ENCODE results near the gene PRPF39. TPM values are rescaled to one million over a fixed set of nuclear protein-coding genes. Genes with fewer than 3 reads are reported as not detected.

The PRPF39 gene, protein sequence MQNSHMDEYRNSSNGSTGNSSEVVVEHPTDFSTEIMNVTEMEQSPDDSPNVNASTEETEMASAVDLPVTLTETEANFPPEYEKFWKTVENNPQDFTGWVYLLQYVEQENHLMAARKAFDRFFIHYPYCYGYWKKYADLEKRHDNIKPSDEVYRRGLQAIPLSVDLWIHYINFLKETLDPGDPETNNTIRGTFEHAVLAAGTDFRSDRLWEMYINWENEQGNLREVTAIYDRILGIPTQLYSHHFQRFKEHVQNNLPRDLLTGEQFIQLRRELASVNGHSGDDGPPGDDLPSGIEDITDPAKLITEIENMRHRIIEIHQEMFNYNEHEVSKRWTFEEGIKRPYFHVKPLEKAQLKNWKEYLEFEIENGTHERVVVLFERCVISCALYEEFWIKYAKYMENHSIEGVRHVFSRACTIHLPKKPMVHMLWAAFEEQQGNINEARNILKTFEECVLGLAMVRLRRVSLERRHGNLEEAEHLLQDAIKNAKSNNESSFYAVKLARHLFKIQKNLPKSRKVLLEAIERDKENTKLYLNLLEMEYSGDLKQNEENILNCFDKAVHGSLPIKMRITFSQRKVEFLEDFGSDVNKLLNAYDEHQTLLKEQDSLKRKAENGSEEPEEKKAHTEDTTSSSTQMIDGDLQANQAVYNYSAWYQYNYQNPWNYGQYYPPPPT
- total RNA-seq = 10 to 100 TPM; 58.9 to 64.3 TPM
- 39.5 TPM for polyA plus RNA-seq (2013, experiment 1 of 2)
- 46.5 TPM for polyA plus RNA-seq (2013, experiment 2 of 2)
- total RNA-seq = 54.0 to 170 (median 96.2) reads per million in 172 experiments

DNA sequence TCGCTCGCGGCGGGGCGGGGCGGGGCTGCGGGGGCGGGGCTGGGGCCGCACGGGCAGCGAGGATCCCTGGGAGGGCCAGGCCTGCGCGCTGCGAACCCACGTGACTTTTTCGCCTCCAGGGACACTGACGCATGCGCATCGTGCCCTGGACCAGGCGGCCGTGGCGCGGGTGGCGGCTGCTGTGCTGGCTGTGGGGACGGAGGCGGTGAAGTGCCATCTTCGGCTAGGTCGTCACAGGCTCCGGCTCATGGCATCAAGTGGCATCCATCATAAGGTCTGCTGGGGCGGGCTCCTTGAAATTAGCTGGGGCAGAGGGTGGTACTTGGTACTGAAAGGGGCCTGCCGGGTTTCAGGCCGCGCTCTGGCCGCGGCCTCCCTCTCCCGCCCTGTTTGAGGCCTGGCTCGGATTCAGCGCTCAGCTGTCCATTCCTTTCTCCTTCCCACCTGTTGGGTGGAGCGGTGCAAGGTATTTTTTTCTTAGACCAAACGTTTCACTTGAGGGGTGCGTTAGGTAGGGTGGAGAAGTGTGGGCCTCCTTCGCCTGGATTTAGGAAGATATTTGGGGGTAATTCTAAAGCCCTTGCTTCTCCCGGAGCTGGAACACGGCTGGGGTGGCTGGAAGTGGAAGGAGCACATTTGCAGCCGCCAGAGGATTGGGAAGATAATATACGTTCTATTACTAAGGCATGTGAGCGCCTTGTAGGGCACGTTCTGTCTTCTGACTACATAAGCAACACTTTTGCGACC is at the start of gene PRPF39:
TSS of gene PRPF39 (plus strand) at position 141 of the 747 bp plus-strand sequence. CDS start 11,124 bp downstream, outside the sequence.
- peak within 1 kb of the TSS; percentile 47 to 79 for H3K27ac ChIP-seq (ENCODE audit: low read depth in 1 of 2, low read length in 2 of 2)
- DNase-seq (peak; percentile 88 to 98 (median 94)), ATAC-seq (ENCODE audit: poor library complexity) (peak; percentile 91)
- peak within 1 kb of the TSS; percentile 98 for H3K4me3 Mint-ChIP-seq
- no peaks in the 10 kb centered on the region for H3K36me3 ChIP-seq (ENCODE audit: insufficient read depth, low read length)
- no peaks in the 10 kb centered on the region for H3K27me3 ChIP-seq (ENCODE audit: control insufficient read depth in 1 of 2, insufficient read depth in 2 of 2, low read length in 2 of 2)
- H3K4me3 ChIP-seq (ENCODE audit: low read length) = peak within 1 kb of the TSS; percentile 78
- ChIA-PET POLR2A (interaction anchor here (0.7 to 3.0 kb wide), 6 partner anchors 45 to 187 kb away, joined by 3 to 33 read pairs (median 8); partner anchors contain the start of genes FANCM, FKBP3, KLHL28 and MIS18BP1), CTCF (interaction anchor here (1.0 kb wide), 1 partner anchor 12 kb away, joined by 3 read pairs; no protein-coding TSS in a partner anchor)
- H3K9me3 ChIP-seq (ENCODE audit: control insufficient read depth in 1 of 2, insufficient read depth in 1 of 2, low read length in 2 of 2) = no peaks in the 10 kb centered on the region
- no peaks in the 10 kb centered on the region for H3K27me3 Mint-ChIP-seq
- peaks cover 58% of the 10 kb centered on the region for H3K4me1 Mint-ChIP-seq (ENCODE audit: low read depth)
- no peaks in the 10 kb centered on the region for H3K9me3 Mint-ChIP-seq
- H3K4me1 ChIP-seq (ENCODE audit: insufficient read depth, low read length) = peaks cover 25% of the 10 kb centered on the region
- peak within 1 kb of the TSS; percentile 89 for H3K27ac Mint-ChIP-seq
- intact Hi-C loops (cut with DNase I, micrococcal nuclease) = loop anchor here (1.0 to 5.0 kb wide), 6 partner anchors 50 to 187 kb away; partner anchors contain the start of genes MIS18BP1 (in 2 of the 2), FKBP3 (in 1 of the 2), KLHL28 (in 1 of the 2) and TOGARAM1 (in 1 of the 2)
- TF ChIP-seq, protein P1, sequence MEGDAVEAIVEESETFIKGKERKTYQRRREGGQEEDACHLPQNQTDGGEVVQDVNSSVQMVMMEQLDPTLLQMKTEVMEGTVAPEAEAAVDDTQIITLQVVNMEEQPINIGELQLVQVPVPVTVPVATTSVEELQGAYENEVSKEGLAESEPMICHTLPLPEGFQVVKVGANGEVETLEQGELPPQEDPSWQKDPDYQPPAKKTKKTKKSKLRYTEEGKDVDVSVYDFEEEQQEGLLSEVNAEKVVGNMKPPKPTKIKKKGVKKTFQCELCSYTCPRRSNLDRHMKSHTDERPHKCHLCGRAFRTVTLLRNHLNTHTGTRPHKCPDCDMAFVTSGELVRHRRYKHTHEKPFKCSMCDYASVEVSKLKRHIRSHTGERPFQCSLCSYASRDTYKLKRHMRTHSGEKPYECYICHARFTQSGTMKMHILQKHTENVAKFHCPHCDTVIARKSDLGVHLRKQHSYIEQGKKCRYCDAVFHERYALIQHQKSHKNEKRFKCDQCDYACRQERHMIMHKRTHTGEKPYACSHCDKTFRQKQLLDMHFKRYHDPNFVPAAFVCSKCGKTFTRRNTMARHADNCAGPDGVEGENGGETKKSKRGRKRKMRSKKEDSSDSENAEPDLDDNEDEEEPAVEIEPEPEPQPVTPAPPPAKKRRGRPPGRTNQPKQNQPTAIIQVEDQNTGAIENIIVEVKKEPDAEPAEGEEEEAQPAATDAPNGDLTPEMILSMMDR (IDR thresholded peaks at IDR 0.05) = no peak
- peaks cover 20% of the 10 kb centered on the region for H3K36me3 Mint-ChIP-seq (ENCODE audit: low read depth)

DNA sequence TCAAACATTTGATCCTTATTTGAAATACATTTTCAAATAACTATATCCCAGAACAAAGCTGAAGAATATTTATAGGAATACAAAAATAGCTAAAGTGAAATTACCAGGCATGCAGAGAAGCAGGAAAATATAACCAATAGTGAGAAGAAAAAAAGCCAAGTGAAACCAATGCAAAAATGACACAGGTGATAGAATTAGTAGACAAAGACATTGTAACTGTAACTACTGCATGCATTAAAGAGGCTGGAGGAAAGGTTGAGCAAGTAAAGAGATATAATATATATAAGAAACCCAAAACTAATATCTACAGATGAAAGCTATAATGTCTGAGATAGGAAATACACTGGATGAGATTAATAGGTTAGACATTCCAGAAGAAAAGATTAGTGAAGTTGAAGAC is 49.2 kb upstream of the PRPF39 start:
- no peak overlapping the region for H3K4me3 ChIP-seq (ENCODE audit: low read length)
- H3K9me3 Mint-ChIP-seq = peaks cover 2% of the 10 kb centered on the region
- no peak for ATAC-seq (ENCODE audit: poor library complexity)
- no peaks in the 10 kb centered on the region for H3K27me3 ChIP-seq (ENCODE audit: control insufficient read depth in 1 of 2, insufficient read depth in 2 of 2, low read length in 2 of 2)
- H3K27ac Mint-ChIP-seq = no peak overlapping the region
- no peak for DNase-seq
- no peaks in the 10 kb centered on the region for H3K9me3 ChIP-seq (ENCODE audit: control insufficient read depth in 1 of 2, insufficient read depth in 1 of 2, low read length in 2 of 2)
- ChIA-PET CTCF (no interaction called here), POLR2A (no interaction called here)
- no peak overlapping the region for H3K27ac ChIP-seq (ENCODE audit: low read depth in 1 of 2, low read length in 2 of 2)
- H3K36me3 Mint-ChIP-seq (ENCODE audit: low read depth) = peaks cover 64% of the 10 kb centered on the region
- no peaks in the 10 kb centered on the region for H3K27me3 Mint-ChIP-seq
- H3K4me3 Mint-ChIP-seq = no peak overlapping the region
- intact Hi-C loops (cut with DNase I, micrococcal nuclease) = no loop called here
- H3K4me1 ChIP-seq (ENCODE audit: insufficient read depth, low read length) = no peaks in the 10 kb centered on the region
- TF ChIP-seq, protein P1 (IDR thresholded peaks at IDR 0.05) = no peak
- H3K4me1 Mint-ChIP-seq (ENCODE audit: low read depth) = no peaks in the 10 kb centered on the region
- H3K36me3 ChIP-seq (ENCODE audit: insufficient read depth, low read length) = peaks cover 22% of the 10 kb centered on the region

DNA sequence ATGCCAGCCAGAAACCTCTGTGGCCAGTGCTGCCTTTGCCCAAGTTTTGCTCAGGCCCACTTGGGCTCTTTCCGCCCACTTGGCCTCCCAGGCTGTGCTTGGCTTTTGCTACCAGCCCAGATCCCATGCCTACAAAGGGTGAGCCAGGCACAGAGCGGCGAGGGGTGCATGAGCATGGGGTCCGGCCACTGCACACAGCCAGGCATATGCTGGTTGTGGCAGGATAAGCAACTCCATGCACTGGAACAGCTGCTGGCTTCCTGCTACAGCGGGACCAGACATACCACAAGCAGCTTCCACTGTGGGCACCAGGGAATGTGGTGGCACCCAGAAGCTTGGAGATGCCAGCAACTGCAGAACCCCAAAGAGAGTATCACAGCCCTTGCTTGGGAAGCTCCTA is 45.7 kb upstream of the PRPF39 start:
- ATAC-seq (ENCODE audit: poor library complexity) (no peak), DNase-seq (no peak)
- Mint-ChIP-seq H3K27ac (no peak overlapping the region), H3K4me1 (ENCODE audit: low read depth) (no peaks in the 10 kb centered on the region), H3K27me3 (no peaks in the 10 kb centered on the region), H3K4me3 (no peak overlapping the region), H3K9me3 (peaks cover 2% of the 10 kb centered on the region), H3K36me3 (ENCODE audit: low read depth) (peaks cover 55% of the 10 kb centered on the region)
- H3K27me3 ChIP-seq (ENCODE audit: control insufficient read depth in 1 of 2, insufficient read depth in 2 of 2, low read length in 2 of 2) = no peaks in the 10 kb centered on the region
- ChIA-PET CTCF (no interaction called here), POLR2A (no interaction called here)
- no peak overlapping the region for H3K4me3 ChIP-seq (ENCODE audit: low read length)
- H3K27ac ChIP-seq (ENCODE audit: low read depth in 1 of 2, low read length in 2 of 2) = no peak overlapping the region
- TF ChIP-seq, protein P1 (IDR thresholded peaks at IDR 0.05) = no peak
- no peaks in the 10 kb centered on the region for H3K9me3 ChIP-seq (ENCODE audit: control insufficient read depth in 1 of 2, insufficient read depth in 1 of 2, low read length in 2 of 2)
- H3K36me3 ChIP-seq (ENCODE audit: insufficient read depth, low read length) = peaks cover 13% of the 10 kb centered on the region
- intact Hi-C loops (cut with DNase I, micrococcal nuclease) = no loop called here
- H3K4me1 ChIP-seq (ENCODE audit: insufficient read depth, low read length) = no peaks in the 10 kb centered on the region
